ENCODE data around the gene SLC22A23.

SLC22A23 gene

GRCh38 chr6:3323696-3324261, 133.1 kb downstream of the SLC22A23 start:
- Histone ChIP-seq H2AFZ (ENCODE audit: low read depth, low read length) (no peak overlapping the region), H3K79me2 (ENCODE audit: low read length) (no peaks in the 10 kb centered on the region), H3K4me3 (ENCODE audit: low read length) (no peak overlapping the region), H3K9ac (ENCODE audit: low read length) (no peak overlapping the region), H3K4me1 (ENCODE audit: low read length) (peaks cover 15% of the 10 kb centered on the region), H3K36me3 (replicated peaks; ENCODE audit: low read depth, low read length) (no peaks in the 10 kb centered on the region), H4K20me1 (ENCODE audit: insufficient read depth, low read length) (no peaks in the 10 kb centered on the region), H3K9me3 (ENCODE audit: insufficient read depth, low read length) (no peaks in the 10 kb centered on the region), H3K4me2 (ENCODE audit: low read length) (no peak overlapping the region), H3K27ac (ENCODE audit: low read length) (no peak overlapping the region), H3K27me3 (ENCODE audit: low read depth, low read length) (no peaks in the 10 kb centered on the region)
- TF ChIP-seq EZH2phosphoT487 (IDR thresholded peaks at IDR 0.05; ENCODE audit: low read depth) = no peak
- no peak for TF ChIP-seq CTCF (IDR thresholded peaks at IDR 0.05; ENCODE audit: low read depth, low read length)

GRCh38 chr6:3323148-3323547, 133.7 kb downstream of the SLC22A23 start:
- Histone ChIP-seq H3K27me3 (ENCODE audit: low read depth, low read length) (no peaks in the 10 kb centered on the region), H3K4me3 (ENCODE audit: low read length) (no peak overlapping the region), H2AFZ (ENCODE audit: low read depth, low read length) (no peak overlapping the region), H4K20me1 (ENCODE audit: insufficient read depth, low read length) (no peaks in the 10 kb centered on the region), H3K79me2 (ENCODE audit: low read length) (no peaks in the 10 kb centered on the region), H3K9me3 (ENCODE audit: insufficient read depth, low read length) (no peaks in the 10 kb centered on the region), H3K9ac (ENCODE audit: low read length) (no peak overlapping the region), H3K4me2 (ENCODE audit: low read length) (no peak overlapping the region), H3K27ac (ENCODE audit: low read length) (no peak overlapping the region), H3K4me1 (ENCODE audit: low read length) (peaks cover 15% of the 10 kb centered on the region), H3K36me3 (replicated peaks; ENCODE audit: low read depth, low read length) (no peaks in the 10 kb centered on the region)
- TF ChIP-seq CTCF (IDR thresholded peaks at IDR 0.05; ENCODE audit: low read depth, low read length) (no peak), EZH2phosphoT487 (IDR thresholded peaks at IDR 0.05; ENCODE audit: low read depth) (no peak)

- H3K4me2 ChIP-seq (ENCODE audit: low read length) = no peak overlapping the region
- no peak overlapping the region for H2AFZ ChIP-seq (ENCODE audit: low read depth, low read length)
Measured at GRCh38 chr6:3322366-3322890, 134.4 kb downstream of the SLC22A23 start.

GRCh38 chr6:3321875-3322274, 135.0 kb downstream of the SLC22A23 start:
- H3K79me2 ChIP-seq (ENCODE audit: low read length) = no peaks in the 10 kb centered on the region

More at GRCh38 chr6:3322366-3322890, 134.4 kb downstream of the SLC22A23 start:
- H3K36me3 ChIP-seq (replicated peaks; ENCODE audit: low read depth, low read length) = no peaks in the 10 kb centered on the region
- no peak overlapping the region for H3K27ac ChIP-seq (ENCODE audit: low read length)
- no peak overlapping the region for H3K9ac ChIP-seq (ENCODE audit: low read length)
- TF ChIP-seq EZH2phosphoT487 (IDR thresholded peaks at IDR 0.05; ENCODE audit: low read depth) = no peak
- TF ChIP-seq CTCF (IDR thresholded peaks at IDR 0.05; ENCODE audit: low read depth, low read length) = no peak
- no peaks in the 10 kb centered on the region for H3K27me3 ChIP-seq (ENCODE audit: low read depth, low read length)
- H3K9me3 ChIP-seq (ENCODE audit: insufficient read depth, low read length) = no peaks in the 10 kb centered on the region
- H4K20me1 ChIP-seq (ENCODE audit: insufficient read depth, low read length) = no peaks in the 10 kb centered on the region
- peaks cover 15% of the 10 kb centered on the region for H3K4me1 ChIP-seq (ENCODE audit: low read length)
- H3K4me3 ChIP-seq (ENCODE audit: low read length) = no peak overlapping the region
- H3K79me2 ChIP-seq (ENCODE audit: low read length) = no peaks in the 10 kb centered on the region

More at GRCh38 chr6:3321875-3322274, 135.0 kb downstream of the SLC22A23 start:
- H3K4me3 ChIP-seq (ENCODE audit: low read length) = no peak overlapping the region
- TF ChIP-seq CTCF (IDR thresholded peaks at IDR 0.05; ENCODE audit: low read depth, low read length) (no peak), EZH2phosphoT487 (IDR thresholded peaks at IDR 0.05; ENCODE audit: low read depth) (no peak)
- no peaks in the 10 kb centered on the region for H3K27me3 ChIP-seq (ENCODE audit: low read depth, low read length)
- no peaks in the 10 kb centered on the region for H4K20me1 ChIP-seq (ENCODE audit: insufficient read depth, low read length)
- no peaks in the 10 kb centered on the region for H3K9me3 ChIP-seq (ENCODE audit: insufficient read depth, low read length)
- H3K4me2 ChIP-seq (ENCODE audit: low read length) = no peak overlapping the region
- H3K36me3 ChIP-seq (replicated peaks; ENCODE audit: low read depth, low read length) = no peaks in the 10 kb centered on the region
- no peak overlapping the region for H2AFZ ChIP-seq (ENCODE audit: low read depth, low read length)
- H3K9ac ChIP-seq (ENCODE audit: low read length) = no peak overlapping the region
- H3K4me1 ChIP-seq (ENCODE audit: low read length) = peaks cover 15% of the 10 kb centered on the region
- no peak overlapping the region for H3K27ac ChIP-seq (ENCODE audit: low read length)

All from OCI-LY3 (cell line).